LNCaP clone FGC (cell line): Measurements from ENCODE around the gene SLC24A4.

Experiments used
- DNase-seq: peaks from one replicate; pipeline ENCODE4 v3.0.0-alpha.2; 2011; ENCODE audit warnings: low read depth
- H3K4me3 ChIP-seq: 2 replicates; pipeline ENCODE4 v1.5.1; 2011; ENCODE audit warnings: mild to moderate bottlenecking, low read depth, low read length, control low read depth
- CTCF ChIP-seq: IDR thresholded peaks from 2 replicates; pipeline ENCODE4 v1.5.1; 2012; ENCODE audit warnings: mild to moderate bottlenecking; ENCODE audit not compliant: control insufficient read depth, insufficient read depth; ENCODE audit errors: extremely low read depth

SLC24A4 gene

GRCh38 chr14:92491782-92492181 is 168.8 kb downstream of the SLC24A4 start:
- no peak for TF ChIP-seq CTCF
- no peak for DNase-seq
- no peak overlapping the region for H3K4me3 ChIP-seq

- TF ChIP-seq CTCF = no peak
- DNase-seq = no peak
- H3K4me3 ChIP-seq = no peak overlapping the region
These were observed 169.3 kb downstream of the SLC24A4 start for GRCh38 chr14:92492258-92492657.

GRCh38 chr14:92493024-92493423 is 170.1 kb downstream of the SLC24A4 start:
- H3K4me3 ChIP-seq = no peak overlapping the region
- DNase-seq = no peak
- no peak for TF ChIP-seq CTCF

- DNase-seq = no peak
- H3K4me3 ChIP-seq = no peak overlapping the region
- no peak for TF ChIP-seq CTCF
These were observed 170.5 kb downstream of the SLC24A4 start for GRCh38 chr14:92493492-92493891.

GRCh38 chr14:92494512-92494911 is 171.5 kb downstream of the SLC24A4 start:
- DNase-seq = no peak
- no peak overlapping the region for H3K4me3 ChIP-seq
- no peak for TF ChIP-seq CTCF

- DNase-seq = no peak
- H3K4me3 ChIP-seq = no peak overlapping the region
- TF ChIP-seq CTCF = no peak
These were observed 172.1 kb downstream of the SLC24A4 start for GRCh38 chr14:92495027-92495426.

GRCh38 chr14:92496191-92496857 is 173.4 kb downstream of the SLC24A4 start:
- no peak overlapping the region for H3K4me3 ChIP-seq
- no peak for TF ChIP-seq CTCF
- DNase-seq = no peak
